Smooth muscle cell of the brain vasculature (primary cell): ENCODE measurements around the gene VSIG10.
A peak's percentile ranks its signal among the peaks of the same experiment; 100 is the strongest.
"Not testable (repeated sequence)": the region's sequence is repeated elsewhere in the genome, so short reads cannot be mapped to it uniquely, and the experiment has no call there.

ENCODE experiments used
- DNase-seq: peaks from one replicate; pipeline ENCODE4 v3.0.0-alpha.2; 2012; ENCODE audit warnings: low read depth, low spot score

VSIG10 gene

DNA sequence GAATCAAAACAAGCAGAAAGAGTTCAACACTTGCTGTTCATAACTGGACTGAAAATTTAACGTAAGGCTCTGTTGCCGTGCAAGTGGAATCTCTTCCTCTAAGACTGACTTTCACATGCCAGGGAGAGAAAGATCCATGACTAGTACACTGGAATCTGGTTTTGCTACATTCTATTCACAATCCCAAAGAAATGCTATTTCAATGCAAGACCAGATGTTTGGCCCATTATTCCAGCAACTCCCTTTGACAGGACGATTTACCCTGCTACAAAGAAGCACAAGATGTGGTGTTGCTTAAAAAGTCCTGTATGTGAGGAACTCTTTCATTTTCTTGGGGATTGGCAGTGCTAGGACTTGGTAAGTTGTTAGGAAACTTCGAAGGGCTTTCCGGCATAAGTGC is 69.9 kb downstream of the VSIG10 start:
- no peak for DNase-seq

DNA sequence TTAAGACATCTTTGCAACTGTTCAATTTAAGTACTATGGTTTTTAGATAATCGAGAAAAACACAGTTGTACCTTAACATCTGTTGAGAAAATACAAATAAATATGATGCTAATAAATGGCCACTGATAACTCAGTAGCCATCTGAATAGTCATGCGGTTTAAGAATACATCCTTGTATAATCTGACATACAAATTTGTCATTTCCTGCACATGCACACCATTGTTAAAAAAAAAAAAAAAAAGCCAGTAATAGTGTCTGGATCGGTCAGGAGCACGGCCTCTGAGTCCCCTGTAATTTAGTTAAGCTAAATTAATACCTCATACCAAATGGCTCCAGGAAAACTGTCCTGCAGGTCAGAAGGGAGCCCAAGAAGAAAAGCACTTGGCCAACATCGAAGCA is 70.5 kb downstream of the VSIG10 start:
- no peak for DNase-seq

DNA sequence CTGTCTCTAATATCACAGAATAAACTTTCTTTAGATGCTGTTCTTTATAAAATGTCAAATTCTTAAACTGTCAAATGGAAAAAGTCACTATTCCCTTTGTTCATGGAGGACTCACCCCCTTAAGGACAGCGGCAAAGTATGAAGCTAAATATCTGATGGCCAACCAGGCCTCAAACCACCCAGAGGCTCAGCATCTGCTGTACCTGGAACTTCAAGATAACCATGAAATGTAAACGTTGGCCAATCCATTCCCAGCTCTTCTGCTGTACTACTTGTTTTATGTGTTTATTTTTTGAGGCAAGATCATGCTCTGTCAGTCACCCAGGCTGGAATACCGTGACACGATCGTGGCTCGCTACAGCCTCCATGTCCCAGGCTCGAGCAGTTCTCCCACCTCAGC is 71.6 kb downstream of the VSIG10 start:
- no peak for DNase-seq

DNA sequence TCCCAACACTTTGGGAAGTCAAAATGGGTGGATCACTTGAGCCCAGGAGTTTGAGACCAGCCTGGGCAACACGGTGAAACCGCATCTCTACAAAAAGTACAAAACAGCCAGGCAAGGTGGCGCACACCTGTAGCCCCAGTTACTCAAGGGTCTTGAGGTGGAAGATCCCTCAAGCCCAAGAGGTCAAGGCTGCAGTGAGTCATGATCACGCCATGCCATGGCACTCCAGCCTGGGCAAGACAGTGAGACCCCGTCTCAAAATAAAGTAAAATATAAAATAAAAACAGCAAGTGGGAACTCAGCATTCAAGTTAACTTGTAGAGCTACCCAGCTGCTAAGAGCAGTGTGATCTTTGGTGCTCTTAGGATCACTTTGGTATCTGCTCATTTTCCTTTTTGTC is 74.6 kb downstream of the VSIG10 start:
- no peak for DNase-seq

DNA sequence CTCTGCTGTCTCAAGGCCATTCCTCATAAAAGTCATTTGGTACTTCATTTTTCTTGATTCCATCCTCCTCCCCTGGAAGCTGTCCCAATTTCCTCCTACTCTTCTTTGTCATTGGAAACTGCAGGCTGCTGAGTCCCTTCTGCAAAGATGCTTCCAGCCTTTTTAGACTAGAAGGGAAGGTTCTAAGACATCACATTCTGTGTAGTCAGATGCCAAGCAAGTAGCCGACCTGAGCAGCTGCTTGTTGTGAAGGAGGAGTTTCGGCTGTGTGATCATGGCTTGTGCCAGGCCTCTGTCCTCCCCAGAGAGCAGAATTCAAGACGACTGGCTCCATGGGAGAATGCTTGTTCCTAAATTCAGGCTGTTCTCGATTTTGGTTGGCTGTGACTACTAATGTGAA is 78.6 kb downstream of the VSIG10 start:
- no peak for DNase-seq

DNA sequence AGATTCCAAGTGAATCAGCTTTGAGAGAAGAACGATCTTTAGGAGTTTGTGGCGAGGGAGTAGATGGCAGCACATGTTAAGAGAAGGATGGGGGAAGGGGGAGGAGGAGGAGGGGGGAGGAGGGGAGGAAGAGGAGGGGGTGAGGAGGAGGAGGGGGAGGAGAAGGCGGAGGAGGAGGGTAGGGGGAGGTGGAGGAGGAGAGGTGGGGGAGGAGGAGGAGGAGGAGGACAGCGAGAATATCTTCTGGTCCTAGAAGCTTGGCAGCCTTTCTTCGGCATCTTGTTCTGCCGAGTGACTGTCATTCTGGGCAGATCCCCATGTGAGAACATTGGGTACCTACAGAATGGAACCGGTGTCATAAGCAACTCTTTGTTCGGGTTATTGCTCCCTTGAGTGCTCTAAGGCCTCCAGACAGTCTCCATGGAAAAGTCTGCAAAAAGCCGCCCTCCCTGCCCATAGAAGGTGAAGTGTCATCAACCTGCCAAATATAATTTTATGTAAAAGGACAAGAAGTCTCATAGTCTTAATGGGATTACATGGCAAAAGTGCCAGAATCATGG is 80.4 kb downstream of the VSIG10 start:
- no peak for DNase-seq

DNA sequence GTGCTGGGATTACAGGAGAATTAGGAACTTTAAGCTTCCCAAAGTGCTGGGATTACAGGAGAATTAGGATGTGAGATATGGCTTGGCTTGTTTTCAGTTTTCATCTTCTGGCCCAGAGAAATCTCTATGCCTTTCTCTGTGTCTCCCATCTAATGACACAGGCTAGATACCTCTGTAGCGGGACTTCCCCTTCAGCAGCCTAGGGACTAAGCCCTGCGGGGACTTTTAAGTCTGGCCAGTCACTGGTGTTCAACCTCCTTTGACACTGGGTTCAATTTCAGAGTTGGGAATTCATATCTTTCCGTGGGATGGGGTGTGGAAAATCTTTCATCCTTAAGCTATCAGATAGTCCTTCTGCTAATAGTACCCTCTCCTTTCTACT is 81.1 kb downstream of the VSIG10 start:
- DNase-seq: no peak

DNA sequence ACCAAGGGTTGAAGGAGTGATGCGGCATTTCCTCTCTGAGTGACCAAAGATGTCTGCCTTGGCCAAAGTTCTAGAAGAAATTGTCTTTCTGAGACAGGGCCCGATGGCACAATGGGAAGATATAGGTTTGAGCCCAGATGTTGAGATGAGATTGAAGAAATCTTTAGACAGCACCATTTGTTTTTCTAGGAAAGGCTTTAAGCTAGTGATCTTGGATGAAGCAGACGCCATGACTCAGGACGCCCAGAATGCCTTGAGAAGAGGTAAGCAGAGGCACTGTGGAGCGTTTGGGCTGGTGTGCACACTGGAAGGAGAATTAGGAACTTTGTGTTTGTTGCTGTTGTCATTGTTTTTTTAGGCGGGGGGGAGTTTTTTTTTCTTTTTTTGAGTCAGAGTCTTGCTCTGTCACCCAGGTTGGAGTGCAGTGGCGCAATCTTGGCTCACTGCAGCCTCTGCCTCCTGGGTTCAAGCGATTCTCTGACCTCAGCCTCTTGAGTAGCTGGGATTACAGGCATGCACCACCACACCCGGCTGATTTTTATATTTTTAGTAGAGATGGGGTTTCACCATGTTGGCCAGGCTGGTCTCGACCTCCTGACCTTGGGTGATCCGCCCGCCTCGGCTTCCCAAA is 81.6 kb downstream of the VSIG10 start:
- not testable (repeated sequence) for DNase-seq

DNA sequence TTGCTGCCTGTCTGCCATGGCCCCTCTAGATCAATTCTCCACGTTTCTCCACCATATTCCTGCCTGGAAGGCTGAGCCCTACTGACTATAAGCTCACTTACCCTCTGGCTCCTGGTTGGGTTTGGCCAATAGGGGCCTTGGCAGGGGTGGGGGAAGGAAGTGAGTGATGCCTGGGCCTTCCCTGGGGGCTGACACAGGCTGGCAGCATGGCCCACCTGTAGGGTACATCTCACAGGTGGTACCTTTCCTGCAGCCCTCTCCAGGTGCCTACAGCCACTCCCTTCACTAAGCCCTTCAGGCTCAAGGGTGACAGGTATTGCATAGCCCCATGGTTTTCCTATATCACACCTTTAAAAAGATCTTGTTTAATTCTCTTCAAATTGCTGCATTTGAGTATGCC is 83.8 kb downstream of the VSIG10 start:
- DNase-seq: no peak

DNA sequence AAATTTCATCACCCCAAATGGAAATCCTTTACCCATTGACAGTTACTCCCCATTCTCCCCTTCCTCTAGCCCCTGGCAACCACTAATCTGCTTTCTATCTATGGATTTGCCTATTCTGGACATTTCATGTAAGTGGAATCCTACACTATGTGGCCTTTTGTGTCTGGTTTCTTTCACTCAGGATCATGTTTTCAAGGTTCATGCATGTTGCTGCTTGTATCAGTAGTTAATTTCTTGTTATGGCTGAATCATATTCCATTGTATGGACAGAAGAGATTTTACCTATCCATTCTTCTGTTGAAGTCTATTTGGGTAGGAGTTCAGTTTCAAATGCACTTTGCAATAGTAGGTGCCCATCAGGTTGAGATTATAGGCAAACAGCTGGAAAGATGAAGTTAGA is 85.9 kb downstream of the VSIG10 start:
- no peak for DNase-seq

DNA sequence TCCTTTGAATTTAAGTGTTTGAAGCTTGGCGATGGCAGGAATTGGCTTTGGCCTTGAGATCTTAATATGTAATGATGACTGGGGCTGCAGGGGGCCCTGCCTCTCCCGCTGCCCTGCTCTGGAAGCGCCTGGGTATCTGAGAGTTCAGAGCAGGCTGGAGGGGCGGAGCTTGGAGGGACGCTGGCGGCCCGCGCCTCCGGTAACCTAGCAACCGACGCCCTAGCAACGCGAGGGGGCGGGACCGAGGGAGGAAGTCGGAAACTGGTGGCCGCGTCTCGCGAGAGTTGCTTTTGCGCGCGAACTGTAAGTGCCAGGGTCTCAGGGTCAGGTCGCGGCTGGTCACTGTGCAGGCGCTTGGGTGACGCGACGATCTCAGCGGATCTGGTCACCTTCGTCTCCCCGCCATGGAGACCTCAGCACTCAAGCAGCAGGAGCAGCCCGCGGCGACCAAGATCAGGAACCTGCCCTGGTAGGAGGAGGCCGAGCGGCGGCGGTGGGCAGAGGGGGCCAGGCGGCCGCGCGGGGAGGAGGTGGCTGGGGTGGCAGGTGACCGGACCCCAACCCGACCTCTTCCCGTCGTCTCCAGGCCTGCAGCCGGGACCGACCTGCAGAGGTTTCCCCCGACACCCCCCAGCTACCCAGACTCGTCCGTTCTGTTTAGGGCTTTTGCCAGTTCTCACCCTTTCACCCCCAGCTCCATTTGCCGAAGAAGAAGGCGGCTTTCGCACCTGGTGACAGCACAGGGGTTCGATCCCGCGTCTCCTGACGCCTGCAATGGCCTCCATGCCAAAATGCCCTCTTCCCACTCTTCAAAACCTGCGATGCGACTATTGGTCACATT is 87.2 kb downstream of the VSIG10 start, which contains the start of gene RFC5:
TSS of gene RFC5 (plus strand) at position 280 of the 841 bp plus-strand sequence. CDS start at position 405, 125 bp downstream.
- DNase-seq: peak; percentile 95

DNA sequence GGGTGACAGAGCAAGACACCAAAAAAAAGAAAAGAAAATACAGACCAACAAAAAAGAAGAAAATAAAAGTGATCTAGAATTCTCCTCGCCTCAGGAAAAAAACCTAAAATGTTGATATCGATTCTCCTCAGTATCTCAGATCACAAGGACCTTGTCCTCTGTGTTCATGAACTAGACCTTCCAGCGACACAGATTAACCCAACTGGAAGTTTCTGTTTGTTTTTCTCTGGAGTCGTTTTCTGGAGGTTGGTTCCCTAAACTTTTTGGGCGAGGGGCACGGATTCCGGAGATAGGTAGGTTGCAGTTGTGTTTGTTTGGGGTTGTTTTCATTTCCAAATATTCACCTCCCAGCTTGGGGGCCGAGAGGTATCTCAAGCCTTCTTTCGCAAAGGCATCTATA is 87.9 kb downstream of the VSIG10 start:
- no peak for DNase-seq

DNA sequence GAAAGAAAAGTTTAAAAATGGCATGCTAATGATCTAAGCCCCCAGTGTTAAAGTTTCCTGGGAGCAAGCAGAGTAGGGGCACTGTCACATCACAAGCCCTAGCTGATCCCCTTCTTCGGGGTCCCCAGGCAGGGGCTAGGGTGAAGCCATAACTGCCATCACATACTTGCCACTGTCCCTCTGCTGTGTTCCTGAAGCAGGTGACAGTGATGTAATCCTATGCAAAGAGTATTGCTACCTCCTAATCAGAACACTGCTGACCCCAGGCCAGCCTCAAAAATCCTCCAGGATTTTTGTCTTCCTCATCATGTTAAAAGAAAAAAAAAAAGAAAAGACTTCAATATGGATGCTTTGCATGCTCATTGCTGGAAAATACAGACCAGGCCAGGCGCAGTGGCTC is 88.5 kb downstream of the VSIG10 start:
- no peak for DNase-seq
